Measurements from ENCODE around the gene FADD.

The FADD gene

DNA sequence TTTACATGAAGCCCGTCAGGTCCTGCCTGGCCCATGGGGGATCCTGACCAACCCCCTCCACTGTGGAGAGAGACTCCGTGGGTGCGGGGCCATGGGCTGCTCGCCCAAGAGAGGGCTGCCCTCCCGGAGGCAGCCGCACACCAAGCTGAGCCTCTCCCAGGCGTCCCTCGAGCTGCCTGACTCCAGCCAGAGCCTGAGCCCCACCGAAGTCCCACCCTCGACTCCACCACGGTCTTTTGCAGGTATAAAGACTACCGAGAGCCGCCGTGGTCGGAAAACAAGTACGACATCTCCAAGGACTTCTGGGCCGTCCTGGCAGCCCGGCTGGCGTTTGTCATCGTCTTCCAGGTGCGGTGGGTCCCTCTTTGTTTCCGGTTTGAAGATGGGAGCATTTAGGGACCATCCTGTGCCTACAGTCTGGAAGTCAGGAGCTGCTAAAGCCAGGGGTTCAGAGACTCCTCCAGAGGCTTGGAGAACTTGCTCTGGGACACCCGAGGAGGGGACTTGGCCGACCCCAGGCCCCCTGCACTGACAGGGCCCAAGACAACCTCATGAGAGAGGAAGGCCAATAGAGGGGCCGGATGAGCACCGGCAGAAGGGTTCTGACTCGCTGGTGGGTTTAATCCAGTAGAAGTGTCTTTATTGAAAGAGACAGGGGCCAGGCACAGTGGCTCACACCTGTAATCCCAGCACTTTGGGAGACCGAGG, 17.6 kb upstream of the FADD start:
- TF ChIP-seq, protein P1, sequence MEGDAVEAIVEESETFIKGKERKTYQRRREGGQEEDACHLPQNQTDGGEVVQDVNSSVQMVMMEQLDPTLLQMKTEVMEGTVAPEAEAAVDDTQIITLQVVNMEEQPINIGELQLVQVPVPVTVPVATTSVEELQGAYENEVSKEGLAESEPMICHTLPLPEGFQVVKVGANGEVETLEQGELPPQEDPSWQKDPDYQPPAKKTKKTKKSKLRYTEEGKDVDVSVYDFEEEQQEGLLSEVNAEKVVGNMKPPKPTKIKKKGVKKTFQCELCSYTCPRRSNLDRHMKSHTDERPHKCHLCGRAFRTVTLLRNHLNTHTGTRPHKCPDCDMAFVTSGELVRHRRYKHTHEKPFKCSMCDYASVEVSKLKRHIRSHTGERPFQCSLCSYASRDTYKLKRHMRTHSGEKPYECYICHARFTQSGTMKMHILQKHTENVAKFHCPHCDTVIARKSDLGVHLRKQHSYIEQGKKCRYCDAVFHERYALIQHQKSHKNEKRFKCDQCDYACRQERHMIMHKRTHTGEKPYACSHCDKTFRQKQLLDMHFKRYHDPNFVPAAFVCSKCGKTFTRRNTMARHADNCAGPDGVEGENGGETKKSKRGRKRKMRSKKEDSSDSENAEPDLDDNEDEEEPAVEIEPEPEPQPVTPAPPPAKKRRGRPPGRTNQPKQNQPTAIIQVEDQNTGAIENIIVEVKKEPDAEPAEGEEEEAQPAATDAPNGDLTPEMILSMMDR (IDR thresholded peaks at IDR 0.05; ENCODE audit: borderline replicate concordance, control extremely low read depth, extremely low read depth, insufficient read depth, missing control alignments) = no peak
- in situ Hi-C loops (cut with MboI; ENCODE audit: low sequenced_read_pairs, unreplicated experiment) = loop anchor here (25.0 kb wide), 1 partner anchor 498 kb away; the partner anchor contains the start of gene LTO1
- DNase-seq (ENCODE audit: low spot score) = no peak

DNA sequence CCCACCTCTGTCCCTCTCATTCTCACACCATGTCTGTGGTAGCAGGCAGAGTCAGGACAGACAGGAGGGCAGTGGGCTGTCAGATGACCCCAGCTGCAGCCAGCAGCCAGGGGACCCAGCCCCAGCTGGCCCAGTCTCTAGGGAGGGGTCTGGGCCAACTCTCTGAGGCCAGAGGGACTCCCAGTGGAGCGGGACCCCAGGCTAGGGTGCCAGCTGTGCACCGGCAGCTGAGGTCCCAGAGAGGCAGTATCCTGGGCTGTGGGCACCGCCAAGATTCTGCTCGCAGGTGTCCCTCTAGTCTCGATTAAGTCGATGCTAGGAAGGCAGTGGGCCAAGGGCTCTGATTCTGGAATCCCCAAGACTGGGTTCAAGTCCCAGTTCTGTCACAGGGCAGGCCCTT, 16.7 kb upstream of the FADD start:
- no peak for DNase-seq (ENCODE audit: low spot score)
- in situ Hi-C loops (cut with MboI; ENCODE audit: low sequenced_read_pairs, unreplicated experiment) = loop anchor here (25.0 kb wide), 1 partner anchor 499 kb away; the partner anchor contains the start of gene LTO1
- TF ChIP-seq, protein P1 (IDR thresholded peaks at IDR 0.05; ENCODE audit: borderline replicate concordance, control extremely low read depth, extremely low read depth, insufficient read depth, missing control alignments) = no peak

DNA sequence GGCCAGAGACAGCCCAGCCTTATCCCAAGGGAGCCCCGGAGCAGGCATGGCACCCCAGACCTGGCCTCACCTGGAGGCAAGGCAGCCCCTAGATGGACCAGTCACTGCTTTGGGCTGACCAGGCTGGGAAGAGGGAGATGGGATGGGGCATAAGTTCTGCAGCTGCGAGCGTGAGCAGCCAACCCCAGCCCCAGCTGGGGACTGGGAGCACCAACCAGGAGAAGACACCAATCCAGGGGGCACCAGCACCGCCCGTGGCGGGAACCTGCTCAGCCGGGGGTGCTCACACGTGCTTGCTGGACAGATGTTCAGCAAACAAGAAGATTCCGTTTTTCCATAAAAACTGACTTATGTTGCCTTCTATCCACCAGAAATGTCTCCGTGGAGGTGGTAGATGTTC, 16.2 kb upstream of the FADD start:
- DNase-seq (ENCODE audit: low spot score) = no peak
- in situ Hi-C loops (cut with MboI; ENCODE audit: low sequenced_read_pairs, unreplicated experiment) = loop anchor here (25.0 kb wide), 1 partner anchor 500 kb away; the partner anchor contains the start of gene LTO1
- TF ChIP-seq, protein P1 (IDR thresholded peaks at IDR 0.05; ENCODE audit: borderline replicate concordance, control extremely low read depth, extremely low read depth, insufficient read depth, missing control alignments) = no peak

DNA sequence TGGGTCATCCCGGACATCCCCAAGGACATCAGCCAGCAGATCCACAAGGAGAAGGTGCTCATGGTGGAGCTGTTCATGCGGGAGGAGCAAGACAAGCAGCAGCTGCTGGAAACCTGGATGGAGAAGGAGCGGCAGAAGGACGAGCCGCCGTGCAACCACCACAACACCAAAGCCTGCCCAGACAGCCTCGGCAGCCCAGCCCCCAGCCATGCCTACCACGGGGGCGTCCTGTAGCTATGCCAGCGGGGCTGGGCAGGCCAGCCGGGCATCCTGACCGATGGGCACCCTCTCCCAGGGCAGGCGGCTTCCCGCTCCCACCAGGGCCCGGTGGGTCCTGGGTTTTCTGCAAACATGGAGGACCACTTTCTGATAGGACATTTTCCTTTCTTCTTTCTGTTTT, 15.3 kb upstream of the FADD start:
- TF ChIP-seq, protein P1 (IDR thresholded peaks at IDR 0.05; ENCODE audit: borderline replicate concordance, control extremely low read depth, extremely low read depth, insufficient read depth, missing control alignments) = no peak
- in situ Hi-C loops (cut with MboI; ENCODE audit: low sequenced_read_pairs, unreplicated experiment) = loop anchor here (25.0 kb wide), 1 partner anchor 500 kb away; the partner anchor contains the start of gene LTO1
- no peak for DNase-seq (ENCODE audit: low spot score)

DNA sequence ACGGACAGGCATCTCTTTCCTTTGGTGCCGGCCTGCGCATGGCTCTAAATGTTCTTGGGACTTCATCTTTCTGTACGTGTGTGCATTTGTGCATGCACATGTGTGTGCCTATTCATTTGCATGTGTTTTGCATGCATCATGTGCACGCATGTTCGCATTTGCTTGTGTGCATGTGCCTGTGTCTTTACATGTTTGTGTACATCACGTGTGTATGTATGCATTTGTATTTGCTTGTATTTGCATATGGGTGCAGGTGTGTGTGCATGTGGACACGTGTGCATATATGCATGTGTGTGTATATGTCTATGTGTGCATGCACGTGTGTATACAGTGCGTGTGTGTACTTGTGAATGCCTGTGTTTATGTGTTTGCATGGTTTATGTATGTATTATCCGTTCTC, 13.5 kb upstream of the FADD start:
- in situ Hi-C loops (cut with MboI; ENCODE audit: low sequenced_read_pairs, unreplicated experiment) = loop anchor here (10.0 to 25.0 kb wide), 2 partner anchors 275 to 502 kb away; partner anchors contain the start of gene LTO1
- DNase-seq (ENCODE audit: low spot score) = no peak
- TF ChIP-seq, protein P1 (IDR thresholded peaks at IDR 0.05; ENCODE audit: borderline replicate concordance, control extremely low read depth, extremely low read depth, insufficient read depth, missing control alignments) = no peak

DNA sequence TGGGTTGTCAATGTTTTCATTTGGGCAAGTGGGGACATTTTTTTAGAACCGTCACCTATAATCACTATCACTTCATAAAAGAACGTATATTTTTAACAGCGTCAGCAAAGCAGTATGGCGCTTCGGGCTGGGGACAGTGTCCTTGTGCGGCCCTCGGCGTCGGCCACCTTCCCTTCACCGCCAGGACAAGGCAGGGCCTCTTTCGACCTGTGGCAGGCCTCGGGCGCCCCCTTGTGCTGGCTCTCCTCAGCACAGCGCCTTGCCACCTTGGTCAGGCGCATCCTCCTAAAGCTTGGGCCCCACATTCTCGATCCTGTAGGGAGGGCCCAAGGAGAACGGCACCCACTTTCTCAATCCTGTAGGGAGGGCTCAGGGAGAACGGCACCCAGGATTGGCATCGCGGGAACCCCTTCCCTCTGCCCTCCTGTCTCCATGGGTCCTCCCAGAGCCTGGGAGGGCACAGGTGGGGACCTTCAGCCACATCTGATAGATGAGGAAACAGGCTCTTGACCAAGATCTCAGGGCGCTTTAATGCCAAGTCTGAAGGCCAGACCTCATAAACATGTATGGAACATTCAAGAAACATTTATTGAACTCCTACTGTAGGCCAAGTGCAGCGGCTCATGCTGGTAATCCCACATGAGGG, 11.5 kb upstream of the FADD start:
- in situ Hi-C loops (cut with MboI; ENCODE audit: low sequenced_read_pairs, unreplicated experiment) = loop anchor here (10.0 to 25.0 kb wide), 2 partner anchors 277 to 504 kb away; partner anchors contain the start of gene LTO1
- peak; percentile 86 for DNase-seq (ENCODE audit: low spot score)
- TF ChIP-seq, protein P1 (IDR thresholded peaks at IDR 0.05; ENCODE audit: borderline replicate concordance, control extremely low read depth, extremely low read depth, insufficient read depth, missing control alignments) = peak; percentile 90

All from GM13976 (cell line).